Hepatocyte (in vitro differentiated cells): ENCODE measurements around the gene XG. TPM values are rescaled to one million over a fixed set of nuclear protein-coding genes. Genes with fewer than 3 reads are reported as not detected.
"Not testable (repeated sequence)": the region's sequence is repeated elsewhere in the genome, so short reads cannot be mapped to it uniquely, and the experiment has no call there.

Experiments used
- DNase-seq: peaks from one replicate; pipeline ENCODE4 v3.0.0-alpha.2; 2016; ENCODE audit warnings: low spot score
- H2AFZ ChIP-seq: fragments of 200-600 bp; sonication (generic); 2 replicates; pipeline ENCODE4 v1.6.0; 2016; ENCODE audit warnings: antibody characterized with exemption, mild to moderate bottlenecking
- H3K27ac ChIP-seq: fragments of 200-600 bp; sonication (generic); 2 replicates; pipeline ENCODE4 v1.5.1; 2016; ENCODE audit warnings: mild to moderate bottlenecking
- H3K27me3 ChIP-seq: fragments of 200-600 bp; sonication (generic); 2 replicates; pipeline ENCODE4 v1.6.1; 2016
- H3K36me3 ChIP-seq: fragments of 200-600 bp; sonication (generic); replicated peaks from 2 replicates; pipeline ENCODE4 v1.5.1; 2016; ENCODE audit warnings: low read depth; ENCODE audit not compliant: insufficient read depth
- H3K4me1 ChIP-seq: fragments of 200-600 bp; sonication (generic); 2 replicates; pipeline ENCODE4 v1.5.1; 2016; ENCODE audit warnings: mild to moderate bottlenecking, moderate library complexity; ENCODE audit not compliant: insufficient read depth
- H3K4me2 ChIP-seq: fragments of 200-600 bp; sonication (generic); 2 replicates; pipeline ENCODE4 v1.6.0; 2016
- H3K4me3 ChIP-seq: fragments of 200-600 bp; sonication (generic); 2 replicates; pipeline ENCODE4 v1.5.1; 2016; ENCODE audit warnings: mild to moderate bottlenecking
- H3K79me2 ChIP-seq: fragments of 200-600 bp; sonication (generic); 2 replicates; pipeline ENCODE4 v1.6.0; 2017; ENCODE audit warnings: mild to moderate bottlenecking
- H3K9me2 ChIP-seq: fragments of 200-600 bp; sonication (generic); replicated peaks from 2 replicates; pipeline ENCODE4 v1.6.0; 2017; ENCODE audit warnings: mild to moderate bottlenecking; ENCODE audit not compliant: insufficient read depth
- H3K9me3 ChIP-seq: fragments of 200-600 bp; sonication (generic); 2 replicates; pipeline ENCODE4 v1.5.1; 2016; ENCODE audit warnings: low read depth, mild to moderate bottlenecking
- H4K20me1 ChIP-seq: fragments of 200-600 bp; sonication (generic); 2 replicates; pipeline ENCODE4 v1.6.0; 2016; ENCODE audit warnings: mild to moderate bottlenecking; ENCODE audit not compliant: insufficient read depth, poor library complexity, severe bottlenecking
- CTCF ChIP-seq: fragments of 200-600 bp; sonication (generic); IDR thresholded peaks from 2 replicates; pipeline ENCODE4 v1.5.1; 2016; ENCODE audit warnings: antibody characterized with exemption, mild to moderate bottlenecking; ENCODE audit not compliant: poor library complexity
- EZH2 ChIP-seq: fragments of 200-600 bp; sonication (generic); IDR thresholded peaks from 2 replicates; pipeline ENCODE4 v1.6.1; 2016; ENCODE audit warnings: antibody characterized with exemption, mild to moderate bottlenecking, borderline replicate concordance
- EZH2phosphoT487 ChIP-seq: fragments of 200-600 bp; sonication (generic); IDR thresholded peaks from one replicate; pipeline ENCODE4 v1.6.1; 2018; ENCODE audit warnings: antibody characterized with exemption, mild to moderate bottlenecking, low read depth, moderate library complexity; ENCODE audit not compliant: unreplicated experiment, severe bottlenecking
- WGBS: methylation state at CpG from one replicate; pipeline ENCODE4 v1.1.6; 2016; ENCODE audit warnings: low lambda C conversion rate; ENCODE audit errors: missing lambda C conversion rate; 5-methylcytosine and 5-hydroxymethylcytosine counted together
- polyA plus RNA-seq: library from polyadenylated mRNA; unstranded; fragments of >200 nt; fragmentation: Nextera tagmentation; extraction: Ambion mirVana; gene quantifications from 2 replicates; pipeline ENCODE4 v1.2.1, GENCODE V29; 2016
- total RNA-seq: library from RNA; depleted of rRNA; stranded (reverse); fragments of >200 nt; gene quantifications from 2 replicates; pipeline ENCODE4 v1.2.3, GENCODE V29; 2014

The XG gene
- total and polyA plus RNA-seq, 2 experiments from 2014 or later = 0.53 to 0.64 TPM

DNA sequence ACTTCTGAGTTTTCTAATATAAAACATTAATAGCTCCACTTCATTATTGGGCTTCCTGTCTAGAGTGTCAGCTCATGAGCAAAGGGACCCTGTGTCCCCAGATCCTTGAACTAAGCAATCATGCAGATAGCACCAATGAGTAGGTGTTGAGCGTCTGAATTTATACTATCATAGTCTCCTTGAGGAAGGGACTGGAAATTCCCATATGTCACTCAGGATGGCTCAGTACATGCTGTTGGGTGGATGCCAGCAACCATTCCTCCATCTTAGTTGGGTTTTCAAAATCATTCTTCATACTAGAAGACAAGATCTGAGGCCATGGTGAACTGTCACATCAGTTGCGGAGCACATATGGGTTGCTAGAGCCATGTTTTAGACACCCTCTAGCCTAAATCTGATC is 33.0 kb upstream of the XG start:
- Histone ChIP-seq H4K20me1 (peaks cover 3% of the 10 kb centered on the region), H3K27ac (no peak overlapping the region), H3K4me1 (peaks cover 3% of the 10 kb centered on the region), H3K79me2 (peaks cover 40% of the 10 kb centered on the region), H3K9me2 (no peaks in the 10 kb centered on the region), H3K4me3 (no peak overlapping the region), H3K9me3 (no peaks in the 10 kb centered on the region), H2AFZ (no peak overlapping the region), H3K36me3 (no peaks in the 10 kb centered on the region), H3K27me3 (no peaks in the 10 kb centered on the region), H3K4me2 (no peak overlapping the region)
- no peak for DNase-seq
- WGBS = 100% methylated on average over 2 of the region's 2 CpGs
- TF ChIP-seq CTCF (no peak), EZH2 (no peak), EZH2phosphoT487 (no peak)

DNA sequence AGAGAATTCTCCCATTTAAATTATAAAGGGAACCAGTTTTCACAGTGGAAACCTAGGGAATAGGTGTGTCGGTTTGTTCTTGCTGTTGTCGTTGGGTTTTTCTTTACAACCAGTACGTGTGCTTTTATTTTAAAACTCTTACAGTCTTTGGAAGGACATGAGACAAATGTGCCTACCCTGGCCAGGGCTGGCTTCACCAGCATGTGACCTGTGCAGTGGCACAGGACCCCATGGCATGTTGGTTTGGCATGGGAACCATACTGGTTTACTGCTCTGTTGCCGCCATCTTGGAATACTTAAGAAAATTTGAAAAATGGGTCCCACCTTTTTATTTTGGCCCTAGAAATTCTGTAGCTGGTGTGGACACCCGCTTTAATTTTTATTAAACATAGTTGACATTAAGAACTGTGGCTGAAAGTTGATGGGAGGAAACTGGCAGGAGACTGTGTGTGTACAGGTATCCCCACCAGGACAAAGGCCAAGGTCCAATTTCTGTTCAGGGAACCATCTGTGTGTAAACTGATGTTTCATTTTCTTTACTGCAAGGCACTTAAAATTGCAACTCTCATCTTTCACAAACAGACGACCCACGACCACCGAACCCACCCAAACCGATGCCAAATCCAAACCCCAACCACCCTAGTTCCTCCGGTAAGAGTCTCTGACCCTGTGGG is 31.9 kb upstream of the XG start:
- Histone ChIP-seq H3K27ac (no peak overlapping the region), H3K9me2 (no peaks in the 10 kb centered on the region), H3K4me1 (peaks cover 3% of the 10 kb centered on the region), H4K20me1 (no peaks in the 10 kb centered on the region), H3K4me3 (no peak overlapping the region), H2AFZ (no peak overlapping the region), H3K4me2 (no peak overlapping the region), H3K79me2 (peaks cover 29% of the 10 kb centered on the region), H3K9me3 (no peaks in the 10 kb centered on the region), H3K27me3 (no peaks in the 10 kb centered on the region), H3K36me3 (no peaks in the 10 kb centered on the region)
- 95% methylated on average over 10 of the region's 10 CpGs for WGBS
- no peak for DNase-seq
- no peak for TF ChIP-seq EZH2
- no peak for TF ChIP-seq CTCF
- TF ChIP-seq EZH2phosphoT487 = no peak

DNA sequence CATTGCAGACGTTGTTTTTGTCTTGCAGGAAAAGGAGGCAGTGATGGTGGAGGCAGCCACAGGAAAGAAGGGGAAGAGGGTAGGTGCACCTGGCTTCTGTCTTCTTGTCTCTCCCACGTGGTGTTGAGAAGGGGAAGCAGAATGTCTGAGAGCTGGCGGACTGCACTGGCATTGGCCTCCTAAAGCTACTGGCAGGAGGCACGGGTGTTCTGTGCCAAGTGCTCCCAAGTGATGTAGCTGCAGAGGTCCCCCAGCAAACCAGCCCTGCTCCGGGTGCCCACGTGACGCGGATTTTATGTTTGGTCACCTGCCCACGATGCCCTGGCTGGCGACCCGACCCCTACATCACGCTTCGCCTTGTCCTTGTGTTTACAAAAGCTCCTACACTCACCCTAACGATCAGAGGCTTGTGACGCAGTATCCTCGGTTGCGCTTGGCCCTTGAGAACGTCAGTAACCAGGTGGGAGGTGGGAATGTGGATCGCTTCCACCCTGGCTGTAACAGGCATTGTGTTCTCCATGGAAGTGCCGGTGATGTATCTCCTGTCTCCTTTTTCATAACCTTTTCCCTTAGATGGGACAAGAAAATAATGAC is 28.5 kb upstream of the XG start:
- Histone ChIP-seq H3K27me3 (no peaks in the 10 kb centered on the region), H3K36me3 (no peaks in the 10 kb centered on the region), H3K4me1 (no peaks in the 10 kb centered on the region), H3K9me3 (no peaks in the 10 kb centered on the region), H4K20me1 (no peaks in the 10 kb centered on the region), H3K79me2 (peaks cover 12% of the 10 kb centered on the region), H3K9me2 (no peaks in the 10 kb centered on the region), H2AFZ (no peak overlapping the region), H3K27ac (no peak overlapping the region), H3K4me3 (no peak overlapping the region), H3K4me2 (no peak overlapping the region)
- DNase-seq = no peak
- 95% methylated on average over 20 of the region's 20 CpGs for WGBS
- TF ChIP-seq CTCF (no peak), EZH2 (no peak), EZH2phosphoT487 (no peak)

GRCh38 chrX:2727264-2727663 is 24.6 kb upstream of the XG start:
- H4K20me1 ChIP-seq, H3K27me3 ChIP-seq, H3K4me2 ChIP-seq, H3K4me3 ChIP-seq, H3K36me3 ChIP-seq, H3K27ac ChIP-seq, H3K4me1 ChIP-seq, H3K9me2 ChIP-seq, DNase-seq, H3K9me3 ChIP-seq, H3K79me2 ChIP-seq, H2AFZ ChIP-seq: not testable (repeated sequence)
- 96% methylated on average over 11 of the region's 11 CpGs for WGBS
